Activated CD8-positive, alpha-beta T cell treated with anti-CD3 and anti-CD28 coated beads, Interleukin-2, amount 10 ng/mL, durations not matched to agents 7 days and 5 days (primary cell): Measurements from ENCODE around the gene MICALL1. TPM values are rescaled to one million over a fixed set of nuclear protein-coding genes. Genes with fewer than 3 reads are reported as not detected.

Experiments
- ATAC-seq: fragments of 150-1000 bp; cut with Tn5 transposase; one replicate; pipeline ENCODE4 v1.10.0; 2021; ENCODE audit warnings: moderate library complexity
- CTCF ChIA-PET: fragments of 350-600 bp; sonication (Branson Sonifier 250); formaldehyde crosslinking; loops from one replicate; lab custom pipeline; 2021; ENCODE audit warnings: antibody characterized with exemption; lab: Charles Lee
- POLR2A ChIA-PET: fragments of 350-600 bp; sonication (Branson Sonifier 250); formaldehyde crosslinking; loops from one replicate; lab custom pipeline; 2021; ENCODE audit warnings: antibody characterized with exemption; lab: Charles Lee
- DNase-seq: peaks from one replicate; pipeline ENCODE4 v3.0.0-alpha.2; 2020
- H3K27ac Mint-ChIP-seq: one replicate; pipeline ENCODE4 v1.8.0; 2021; ENCODE audit warnings: mild to moderate bottlenecking, mixed read lengths
- H3K27me3 Mint-ChIP-seq: one replicate; pipeline ENCODE4 v1.8.0; 2021; ENCODE audit warnings: low read depth, mixed read lengths
- H3K36me3 Mint-ChIP-seq: one replicate; pipeline ENCODE4 v1.8.0; 2021; ENCODE audit warnings: low read depth, mixed read lengths
- H3K4me1 Mint-ChIP-seq: one replicate; pipeline ENCODE4 v1.8.0; 2021; ENCODE audit warnings: low read depth, mixed read lengths
- H3K4me3 Mint-ChIP-seq: one replicate; pipeline ENCODE4 v1.8.0; 2021; ENCODE audit warnings: mild to moderate bottlenecking, mixed read lengths
- H3K9me3 Mint-ChIP-seq: one replicate; pipeline ENCODE4 v1.8.0; 2022; ENCODE audit warnings: mixed read lengths; ENCODE audit not compliant: insufficient read depth
- total RNA-seq, 2 experiments: library from RNA; stranded (reverse); gene quantifications; one replicate each; pipeline ENCODE4 v1.2.3, GENCODE V29; 2021

The MICALL1 gene
- total RNA-seq, 2 experiments from 2014 or later: 21.3 to 24.5 TPM

DNA sequence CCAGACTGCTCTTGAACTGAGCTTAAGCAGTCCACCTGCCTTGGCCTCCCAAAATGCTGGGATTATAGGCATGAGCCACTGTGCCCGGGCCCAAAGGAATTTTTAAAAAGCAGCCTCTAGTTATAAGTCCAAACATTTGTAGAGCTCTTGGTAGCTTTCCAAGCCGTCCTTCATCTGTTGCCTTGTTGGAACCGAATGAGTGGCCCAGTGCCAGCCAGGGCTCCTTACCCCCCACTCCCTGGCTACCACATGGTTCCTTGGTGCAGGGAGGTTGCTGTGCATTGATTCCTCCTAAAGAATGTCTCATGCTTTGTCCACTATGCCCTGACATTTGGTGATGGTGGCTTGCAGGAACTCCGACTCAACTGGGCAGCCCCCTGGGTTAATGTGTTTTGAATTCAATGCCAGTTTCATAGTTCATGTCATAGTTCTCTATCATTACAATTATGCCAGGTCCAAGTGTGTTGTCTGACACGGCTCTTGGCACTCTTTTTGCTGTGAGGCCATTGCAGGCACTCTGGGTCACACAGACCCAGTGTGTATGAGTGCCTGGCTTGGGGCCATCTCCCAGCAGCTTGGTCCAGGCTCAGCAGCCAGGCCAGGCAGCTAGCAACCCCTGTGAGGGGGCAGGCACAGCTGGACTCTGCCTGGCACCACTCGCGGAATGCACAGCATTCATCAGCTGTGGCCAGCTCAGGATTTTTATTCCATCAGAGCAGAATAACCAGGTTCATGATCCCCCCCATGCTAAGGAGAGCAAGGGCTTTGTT lies 13.3 kb upstream of the MICALL1 start:
- H3K9me3 Mint-ChIP-seq: no peaks in the 10 kb centered on the region

DNA sequence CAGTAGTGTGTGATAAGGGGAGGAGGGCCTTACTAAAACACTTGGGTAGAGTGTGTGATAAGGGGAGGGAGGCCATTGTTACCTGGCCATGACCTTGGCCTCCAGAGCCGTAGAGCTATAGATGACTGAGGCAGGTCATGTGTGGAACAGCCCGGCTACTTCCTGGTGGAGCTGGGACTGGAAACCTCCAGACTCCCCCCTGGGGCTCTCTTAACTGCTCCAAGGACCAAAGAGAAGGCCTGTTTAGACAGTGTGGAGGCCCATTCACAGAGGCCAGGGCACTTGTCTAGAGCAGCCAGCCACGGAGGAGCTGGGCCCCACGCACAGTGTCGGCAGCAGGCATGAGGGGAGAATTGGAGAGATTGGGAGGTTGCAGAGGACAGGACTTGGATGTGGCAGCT lies 12.5 kb upstream of the MICALL1 start:
- CTCF ChIA-PET: interaction anchor here (0.5 kb wide), 1 partner anchor 9 kb away, joined by 3 read pairs; no protein-coding TSS in a partner anchor
- Mint-ChIP-seq H3K36me3 (peaks cover 32% of the 10 kb centered on the region), H3K27me3 (no peaks in the 10 kb centered on the region), H3K9me3 (no peaks in the 10 kb centered on the region), H3K27ac (peak overlapping the region; percentile 62), H3K4me3 (no peak overlapping the region), H3K4me1 (peaks cover 38% of the 10 kb centered on the region)
- no peak for ATAC-seq
- POLR2A ChIA-PET: interaction anchor here (0.5 kb wide), 1 partner anchor 30 kb away, joined by 4 read pairs; no protein-coding TSS in a partner anchor
- no peak for DNase-seq

More for the DNA sequence above, 13.3 kb upstream of the MICALL1 start:
- Mint-ChIP-seq H3K36me3 (peaks cover 38% of the 10 kb centered on the region), H3K27me3 (no peaks in the 10 kb centered on the region), H3K27ac (peak overlapping the region; percentile 40), H3K4me3 (no peak overlapping the region), H3K4me1 (peaks cover 37% of the 10 kb centered on the region)
- ATAC-seq: no peak
- no peak for DNase-seq
- CTCF ChIA-PET: interaction anchor here (1.2 kb wide), 1 partner anchor 29 kb away, joined by 4 read pairs; no protein-coding TSS in a partner anchor
- POLR2A ChIA-PET: interaction anchor here (0.5 kb wide), 1 partner anchor 29 kb away, joined by 4 read pairs; no protein-coding TSS in a partner anchor

DNA sequence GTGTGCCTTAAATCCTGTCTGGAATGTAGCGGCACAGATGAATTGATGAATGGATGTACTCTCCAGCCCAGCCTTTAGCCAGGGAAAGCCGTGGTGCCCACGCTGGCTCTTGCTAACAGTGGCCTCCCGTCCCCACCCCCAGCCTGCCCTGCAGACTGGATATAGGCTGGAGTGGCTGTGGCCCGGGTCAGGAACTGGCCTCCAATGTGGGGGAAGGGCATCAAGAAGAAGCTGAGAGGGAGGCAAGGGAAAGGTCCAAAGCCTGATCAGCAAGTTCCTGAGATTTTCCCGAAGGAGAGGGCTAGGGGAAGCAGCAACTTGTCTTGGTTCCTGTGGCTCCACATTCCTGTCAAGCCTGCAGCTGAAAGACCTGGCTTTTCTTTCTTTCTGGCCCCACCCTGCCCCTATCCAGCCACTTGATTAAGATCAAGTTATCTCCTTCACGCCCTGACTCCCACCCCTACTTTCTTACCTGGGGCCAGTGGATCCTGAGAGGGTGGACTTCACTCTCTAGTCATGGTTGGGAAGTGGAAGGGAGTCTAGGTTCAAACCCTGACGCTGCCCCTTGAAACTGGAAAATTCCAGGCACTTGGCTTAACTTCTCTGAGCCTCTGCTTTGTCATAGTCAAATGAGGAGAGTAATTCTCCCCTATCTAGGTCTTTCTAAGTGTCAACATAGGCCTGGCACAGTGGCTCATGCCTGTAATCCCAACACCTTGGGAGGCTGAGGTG lies 11.0 kb upstream of the MICALL1 start:
- no peaks in the 10 kb centered on the region for H3K27me3 Mint-ChIP-seq
- POLR2A ChIA-PET: interaction anchor here (1.0 to 3.2 kb wide), 3 partner anchors 11 to 51 kb away, joined by 3 to 27 read pairs (median 7); partner anchors contain the start of genes ANKRD54 and MICALL1
- H3K36me3 Mint-ChIP-seq: peaks cover 24% of the 10 kb centered on the region
- H3K27ac Mint-ChIP-seq: peak overlapping the region; percentile 76
- H3K4me3 Mint-ChIP-seq: no peak overlapping the region
- H3K4me1 Mint-ChIP-seq: peaks cover 38% of the 10 kb centered on the region
- CTCF ChIA-PET: interaction anchor here (2.7 to 3.8 kb wide), 2 partner anchors 7 to 11 kb away, joined by 17 to 19 read pairs; partner anchors contain the start of gene MICALL1
- no peaks in the 10 kb centered on the region for H3K9me3 Mint-ChIP-seq
- ATAC-seq: no peak
- DNase-seq: no peak

GRCh38 chr22:37896181-37896592 lies 9.9 kb upstream of the MICALL1 start:
- H3K27ac Mint-ChIP-seq: peak overlapping the region; percentile 96
- POLR2A ChIA-PET: interaction anchor here (0.6 to 3.2 kb wide), 12 partner anchors 9 to 58 kb away, joined by 3 to 27 read pairs (median 4); partner anchors contain the start of genes ANKRD54, C22orf23, MICALL1 and POLR2F
- no peaks in the 10 kb centered on the region for H3K27me3 Mint-ChIP-seq
- CTCF ChIA-PET: interaction anchor here (0.8 to 3.8 kb wide), 14 partner anchors 8 to 259 kb away, joined by 3 to 19 read pairs (median 4); partner anchors contain the start of genes ANKRD54, C22orf23, MICALL1 and PDXP
- DNase-seq: peak; percentile 77
- no peaks in the 10 kb centered on the region for H3K9me3 Mint-ChIP-seq
- peaks cover 40% of the 10 kb centered on the region for H3K4me1 Mint-ChIP-seq
- H3K4me3 Mint-ChIP-seq: peak overlapping the region; percentile 61
- peaks cover 21% of the 10 kb centered on the region for H3K36me3 Mint-ChIP-seq
- peak; percentile 98 for ATAC-seq

GRCh38 chr22:37896939-37897338 lies 9.2 kb upstream of the MICALL1 start:
- ATAC-seq (no peak), DNase-seq (no peak)
- no peaks in the 10 kb centered on the region for H3K27me3 Mint-ChIP-seq
- H3K36me3 Mint-ChIP-seq: peaks cover 14% of the 10 kb centered on the region
- peak overlapping the region; percentile 96 for H3K27ac Mint-ChIP-seq
- no peaks in the 10 kb centered on the region for H3K9me3 Mint-ChIP-seq
- peaks cover 47% of the 10 kb centered on the region for H3K4me1 Mint-ChIP-seq
- ChIA-PET POLR2A (interaction anchor here (0.6 to 3.2 kb wide), 8 partner anchors 9 to 57 kb away, joined by 3 to 27 read pairs (median 4); partner anchors contain the start of genes ANKRD54, C22orf23, MICALL1 and POLR2F), CTCF (interaction anchor here (0.8 to 3.8 kb wide), 13 partner anchors 9 to 259 kb away, joined by 3 to 19 read pairs (median 4); partner anchors contain the start of genes ANKRD54, C22orf23, MICALL1 and POLR2F)
- H3K4me3 Mint-ChIP-seq: peak overlapping the region; percentile 61

DNA sequence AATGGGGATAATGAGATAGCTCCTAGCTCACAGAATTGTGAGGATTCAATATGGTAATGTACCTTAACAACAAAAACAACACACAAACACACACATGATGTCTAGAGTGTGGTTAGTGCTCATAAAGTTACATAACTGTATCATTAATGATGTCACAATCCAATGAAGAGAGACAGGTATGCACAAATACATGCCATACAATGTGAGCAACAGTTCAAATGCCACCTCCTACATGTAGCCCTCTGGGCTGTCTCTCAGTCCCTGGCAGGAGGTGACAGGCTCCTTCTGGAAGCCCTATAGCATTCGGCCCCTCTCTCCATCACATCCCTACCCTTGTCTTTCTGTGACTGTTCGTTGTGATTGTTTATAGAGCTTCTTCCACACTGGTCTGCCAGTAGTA lies 8.3 kb upstream of the MICALL1 start:
- Mint-ChIP-seq H3K27ac (peak overlapping the region; percentile 78), H3K4me1 (peaks cover 47% of the 10 kb centered on the region), H3K36me3 (peaks cover 11% of the 10 kb centered on the region), H3K9me3 (no peaks in the 10 kb centered on the region), H3K27me3 (no peaks in the 10 kb centered on the region), H3K4me3 (no peak overlapping the region)
- no peak for DNase-seq
- ChIA-PET POLR2A (interaction anchor here (2.0 to 3.2 kb wide), 2 partner anchors 8 to 56 kb away, joined by 7 to 27 read pairs; partner anchors contain the start of genes C22orf23, MICALL1 and POLR2F), CTCF (interaction anchor here (0.8 to 3.8 kb wide), 7 partner anchors 8 to 79 kb away, joined by 3 to 19 read pairs (median 5); partner anchors contain the start of gene MICALL1)
- no peak for ATAC-seq

GRCh38 chr22:37898441-37899181 lies 7.5 kb upstream of the MICALL1 start:
- CTCF ChIA-PET: interaction anchor here (0.8 to 3.8 kb wide), 5 partner anchors 7 to 35 kb away, joined by 3 to 19 read pairs (median 4); partner anchors contain the start of gene MICALL1
- H3K9me3 Mint-ChIP-seq: no peaks in the 10 kb centered on the region

DNA sequence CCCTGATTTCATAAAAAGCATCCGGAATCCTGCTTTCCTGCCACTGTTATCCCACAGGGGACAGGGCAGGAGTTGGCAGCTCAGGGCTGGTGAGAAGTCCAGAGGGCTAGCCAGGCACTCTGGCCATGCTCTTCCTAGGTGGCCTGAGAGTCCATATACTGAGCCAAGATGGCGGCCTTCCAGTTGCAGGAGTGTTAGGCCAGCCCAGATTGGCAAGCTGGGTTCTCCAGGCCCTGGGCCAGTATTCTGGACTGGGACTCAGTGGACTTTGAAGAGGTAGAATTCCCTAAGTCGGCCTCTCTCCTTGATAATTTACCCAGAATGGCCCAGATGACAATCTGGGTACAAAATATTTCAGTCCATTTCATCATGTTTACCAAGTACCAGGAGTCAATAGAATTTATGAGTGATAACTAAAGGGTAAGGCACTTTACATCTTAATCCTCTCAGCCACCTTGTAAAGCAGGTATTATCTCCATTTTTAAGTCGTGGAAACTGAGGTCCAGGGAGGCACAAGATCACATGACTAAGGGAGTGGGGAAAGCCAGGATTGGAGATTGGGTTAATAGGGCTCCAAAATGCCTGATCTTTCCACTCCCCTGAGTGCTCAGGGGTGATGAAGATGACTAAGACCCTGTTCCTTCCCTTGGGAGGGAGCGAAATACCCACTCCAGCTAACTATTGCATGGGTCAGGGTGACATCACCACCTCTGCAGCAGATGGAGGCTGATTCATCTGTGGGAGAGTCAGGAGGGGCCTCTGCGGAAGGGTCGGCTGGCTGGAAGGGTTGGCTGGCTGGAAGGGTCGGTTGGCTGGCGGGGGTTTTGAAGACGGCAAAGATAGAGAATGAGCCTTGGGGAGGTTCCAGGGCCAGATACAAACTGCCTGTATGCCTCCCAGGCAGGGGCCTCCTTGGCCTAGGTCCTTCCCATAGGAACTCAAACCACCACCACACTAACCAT lies 1.2 kb upstream of the MICALL1 start:
- H3K4me1 Mint-ChIP-seq: peaks cover 37% of the 10 kb centered on the region
- no peaks in the 10 kb centered on the region for H3K36me3 Mint-ChIP-seq
- ChIA-PET CTCF (interaction anchor here (1.0 to 1.9 kb wide), 5 partner anchors 8 to 97 kb away, joined by 3 to 19 read pairs (median 4); partner anchors contain the start of gene GCAT), POLR2A (interaction anchor here (1.2 to 2.2 kb wide), 3 partner anchors 8 to 97 kb away, joined by 4 to 27 read pairs (median 4); partner anchors contain the start of gene GCAT)
- H3K9me3 Mint-ChIP-seq: no peaks in the 10 kb centered on the region
- peak overlapping the region; percentile 73 for H3K4me3 Mint-ChIP-seq
- ATAC-seq (no peak), DNase-seq (no peak)
- no peaks in the 10 kb centered on the region for H3K27me3 Mint-ChIP-seq
- H3K27ac Mint-ChIP-seq: peak overlapping the region; percentile 78

More at GRCh38 chr22:37898441-37899181, 7.5 kb upstream of the MICALL1 start:
- DNase-seq (no peak), ATAC-seq (no peak)
- Mint-ChIP-seq H3K4me1 (peaks cover 45% of the 10 kb centered on the region), H3K27me3 (no peaks in the 10 kb centered on the region), H3K4me3 (no peak overlapping the region), H3K27ac (peak overlapping the region; percentile 78), H3K36me3 (peaks cover 5% of the 10 kb centered on the region)
- POLR2A ChIA-PET: interaction anchor here (3.2 kb wide), 1 partner anchor 8 kb away, joined by 27 read pairs; the partner anchor contains the start of gene MICALL1

DNA sequence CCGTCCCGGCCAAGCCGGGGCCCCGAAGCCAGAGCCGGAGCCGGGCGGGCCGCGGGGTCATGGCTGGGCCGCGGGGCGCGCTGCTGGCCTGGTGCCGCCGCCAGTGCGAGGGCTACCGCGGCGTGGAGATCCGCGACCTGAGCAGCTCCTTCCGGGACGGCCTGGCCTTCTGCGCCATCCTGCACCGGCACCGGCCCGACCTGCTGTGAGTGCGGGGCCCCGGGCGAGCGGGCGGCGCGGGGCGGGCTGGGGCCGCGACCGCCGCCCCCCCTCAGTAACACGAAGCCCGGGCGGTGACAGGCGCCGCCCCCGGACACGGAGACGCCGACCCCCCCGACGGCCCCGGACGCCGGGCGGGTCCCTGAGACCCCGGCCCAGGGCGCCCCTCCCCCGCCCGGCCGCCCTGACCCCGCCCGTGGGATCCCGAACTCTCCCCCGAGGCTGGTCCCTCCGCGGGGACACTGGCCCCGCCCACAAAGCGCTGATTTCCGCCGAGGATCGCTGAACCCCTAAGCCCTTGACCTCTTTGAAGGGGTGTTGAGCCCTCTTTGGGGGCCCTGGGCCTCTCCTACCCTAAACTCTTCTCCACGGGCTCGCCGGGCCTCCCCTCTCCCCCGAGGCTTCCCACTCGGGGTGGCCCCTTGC lies 389 bp downstream of the MICALL1 start:
- H3K36me3 Mint-ChIP-seq: no peaks in the 10 kb centered on the region
- ATAC-seq: peak; percentile 48
- ChIA-PET POLR2A (interaction anchor here (0.6 to 2.2 kb wide), 6 partner anchors 9 to 99 kb away, joined by 3 to 27 read pairs (median 4); partner anchors contain the start of gene GCAT), CTCF (interaction anchor here (1.0 to 1.9 kb wide), 8 partner anchors 10 to 267 kb away, joined by 3 to 19 read pairs (median 4); no protein-coding TSS in a partner anchor)
- peak overlapping the region; percentile 70 for H3K4me3 Mint-ChIP-seq
- peak overlapping the region; percentile 71 for H3K27ac Mint-ChIP-seq
- H3K27me3 Mint-ChIP-seq: no peaks in the 10 kb centered on the region
- no peaks in the 10 kb centered on the region for H3K9me3 Mint-ChIP-seq
- peak; percentile 51 for DNase-seq
- H3K4me1 Mint-ChIP-seq: peaks cover 37% of the 10 kb centered on the region
